Measurements from ENCODE around the gene CSNK1G1.

The CSNK1G1 gene

GRCh38 chr15:64146041-64146440 is 209.9 kb downstream of the CSNK1G1 start:
- Histone ChIP-seq H3K4me3 (ENCODE audit: low read depth, low read length) (no peak overlapping the region), H3K4me1 (ENCODE audit: control insufficient read depth, insufficient read depth, low read length) (no peaks in the 10 kb centered on the region), H3K9ac (ENCODE audit: low read depth, low read length) (no peak overlapping the region), H3K9me3 (ENCODE audit: control insufficient read depth, insufficient read depth, low read length) (no peaks in the 10 kb centered on the region), H3K36me3 (ENCODE audit: control insufficient read depth, insufficient read depth, low read length) (no peaks in the 10 kb centered on the region), H3K27me3 (ENCODE audit: control insufficient read depth, insufficient read depth, low read length) (peaks cover 6% of the 10 kb centered on the region)

DNA sequence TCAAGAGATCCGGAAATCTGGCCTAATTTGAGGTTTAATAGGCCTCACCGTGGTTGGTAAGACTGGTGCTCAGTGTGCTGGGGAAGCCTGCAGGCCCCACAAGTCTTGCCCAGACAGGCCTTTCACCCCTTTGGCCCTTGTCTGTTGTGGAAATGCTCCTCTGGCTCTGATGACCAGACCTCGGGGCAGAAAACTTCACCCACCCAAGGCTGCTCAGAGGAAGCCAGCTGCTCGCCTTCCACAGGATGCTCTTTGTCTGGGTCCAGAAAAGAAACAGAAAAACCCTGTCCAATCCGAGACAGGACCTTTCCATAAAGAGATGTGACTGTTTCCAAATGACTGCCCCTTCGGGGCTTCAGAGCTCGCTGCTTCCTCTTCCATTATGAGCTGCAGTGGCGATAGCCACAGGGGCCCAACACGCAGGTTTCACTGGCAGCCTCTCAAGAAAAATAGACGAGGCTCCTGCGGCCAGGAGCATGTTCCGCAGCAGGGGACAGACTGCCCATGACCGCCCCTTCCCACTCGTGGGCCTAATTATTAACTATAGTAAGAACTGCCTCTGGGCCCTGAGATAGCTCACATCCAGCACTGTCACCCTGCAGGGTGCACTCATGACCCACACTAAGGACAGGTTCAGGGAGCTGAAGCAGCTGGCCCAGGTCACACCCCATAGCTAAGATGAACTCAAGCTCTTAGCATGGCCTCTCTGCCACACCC is 211.2 kb downstream of the CSNK1G1 start:
- no peak overlapping the region for H3K4me3 ChIP-seq (ENCODE audit: low read depth, low read length)
- H3K36me3 ChIP-seq (ENCODE audit: control insufficient read depth, insufficient read depth, low read length) = no peaks in the 10 kb centered on the region
- H3K27me3 ChIP-seq (ENCODE audit: control insufficient read depth, insufficient read depth, low read length) = no peaks in the 10 kb centered on the region
- no peak overlapping the region for H3K9ac ChIP-seq (ENCODE audit: low read depth, low read length)
- H3K9me3 ChIP-seq (ENCODE audit: control insufficient read depth, insufficient read depth, low read length) = no peaks in the 10 kb centered on the region
- H3K4me1 ChIP-seq (ENCODE audit: control insufficient read depth, insufficient read depth, low read length) = no peaks in the 10 kb centered on the region

DNA sequence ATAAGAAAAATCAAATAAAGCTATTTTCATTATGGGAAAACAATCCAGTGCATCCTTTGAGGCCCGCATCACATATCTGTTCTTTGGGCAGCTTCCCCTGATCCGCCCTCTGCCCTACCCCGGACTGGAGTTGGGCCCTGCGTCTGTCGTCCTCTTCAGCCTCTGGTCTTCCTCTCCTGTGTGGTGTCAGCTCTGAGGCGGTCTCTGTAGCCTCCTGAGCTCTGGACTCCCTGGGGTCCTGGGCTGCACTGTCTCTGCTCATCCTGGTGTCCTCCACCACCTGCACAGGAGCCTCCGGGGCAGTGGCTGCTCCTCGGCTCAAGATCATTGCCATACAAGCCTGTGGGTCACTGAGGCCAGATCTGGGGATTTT is 211.8 kb downstream of the CSNK1G1 start:
- Histone ChIP-seq H3K4me1 (ENCODE audit: control insufficient read depth, insufficient read depth, low read length) (no peaks in the 10 kb centered on the region), H3K9ac (ENCODE audit: low read depth, low read length) (no peak overlapping the region), H3K36me3 (ENCODE audit: control insufficient read depth, insufficient read depth, low read length) (no peaks in the 10 kb centered on the region), H3K9me3 (ENCODE audit: control insufficient read depth, insufficient read depth, low read length) (no peaks in the 10 kb centered on the region), H3K4me3 (ENCODE audit: low read depth, low read length) (no peak overlapping the region), H3K27me3 (ENCODE audit: control insufficient read depth, insufficient read depth, low read length) (no peaks in the 10 kb centered on the region)

DNA sequence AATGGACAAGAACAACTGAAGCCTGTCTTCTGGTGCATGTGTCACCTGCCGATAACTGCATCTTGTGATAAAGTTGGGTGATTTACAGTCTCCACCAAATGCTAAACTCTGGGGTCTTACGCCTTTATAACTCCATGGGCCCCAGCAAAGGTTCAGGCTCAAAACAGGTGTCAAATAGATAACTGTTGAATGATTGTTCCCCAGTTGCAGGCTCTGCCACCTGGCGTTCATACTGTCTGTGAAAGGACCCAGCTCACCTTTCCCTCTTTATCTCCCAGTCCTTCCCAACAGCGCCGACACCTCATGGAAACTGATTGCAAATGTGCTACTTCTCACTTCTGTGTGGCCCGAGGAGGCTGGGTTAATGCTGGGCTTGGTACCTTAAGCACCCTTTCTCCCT is 212.7 kb downstream of the CSNK1G1 start:
- Histone ChIP-seq H3K9me3 (ENCODE audit: control insufficient read depth, insufficient read depth, low read length) (no peaks in the 10 kb centered on the region), H3K9ac (ENCODE audit: low read depth, low read length) (no peak overlapping the region), H3K27me3 (ENCODE audit: control insufficient read depth, insufficient read depth, low read length) (no peaks in the 10 kb centered on the region), H3K4me3 (ENCODE audit: low read depth, low read length) (no peak overlapping the region), H3K4me1 (ENCODE audit: control insufficient read depth, insufficient read depth, low read length) (no peaks in the 10 kb centered on the region), H3K36me3 (ENCODE audit: control insufficient read depth, insufficient read depth, low read length) (no peaks in the 10 kb centered on the region)

DNA sequence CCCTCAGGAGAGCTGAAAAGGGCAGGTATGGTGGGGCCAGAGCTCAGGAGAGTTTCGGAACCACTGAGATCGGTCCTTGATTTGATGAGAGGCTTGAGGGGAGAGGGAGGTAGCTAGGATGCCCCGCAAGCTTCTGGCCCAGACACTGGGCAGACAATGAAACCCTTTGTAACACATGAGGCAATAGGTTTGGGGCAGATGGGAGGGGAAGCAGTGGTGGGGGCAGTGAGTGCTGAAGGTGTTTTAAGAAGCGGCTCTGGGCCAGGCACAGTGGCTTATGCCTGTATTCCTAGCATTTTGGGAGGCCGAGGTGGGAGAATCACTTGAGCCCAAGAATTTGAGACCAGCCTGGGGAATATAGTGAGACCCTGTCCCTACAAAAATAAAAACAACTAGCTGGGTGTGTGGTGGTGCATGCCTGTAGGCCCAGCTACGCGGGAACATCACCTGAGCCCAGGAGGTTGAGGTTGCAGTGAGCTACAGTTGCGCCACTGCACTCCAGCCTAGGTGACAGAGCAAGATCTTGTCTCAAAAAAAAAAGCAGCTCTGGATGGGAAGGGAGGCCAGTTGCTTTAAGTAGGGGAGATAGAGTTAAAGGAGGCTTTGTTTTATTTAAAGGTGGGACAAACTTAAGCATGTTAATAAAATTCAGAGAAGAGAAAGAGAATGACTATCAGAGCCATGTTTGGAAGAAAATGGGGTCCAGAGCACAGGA is 214.0 kb downstream of the CSNK1G1 start:
- H3K4me3 ChIP-seq (ENCODE audit: low read depth, low read length) = no peak overlapping the region
- H3K36me3 ChIP-seq (ENCODE audit: control insufficient read depth, insufficient read depth, low read length) = no peaks in the 10 kb centered on the region
- H3K27me3 ChIP-seq (ENCODE audit: control insufficient read depth, insufficient read depth, low read length) = no peaks in the 10 kb centered on the region
- H3K4me1 ChIP-seq (ENCODE audit: control insufficient read depth, insufficient read depth, low read length) = no peaks in the 10 kb centered on the region
- H3K9me3 ChIP-seq (ENCODE audit: control insufficient read depth, insufficient read depth, low read length) = no peaks in the 10 kb centered on the region
- no peak overlapping the region for H3K9ac ChIP-seq (ENCODE audit: low read depth, low read length)

DNA sequence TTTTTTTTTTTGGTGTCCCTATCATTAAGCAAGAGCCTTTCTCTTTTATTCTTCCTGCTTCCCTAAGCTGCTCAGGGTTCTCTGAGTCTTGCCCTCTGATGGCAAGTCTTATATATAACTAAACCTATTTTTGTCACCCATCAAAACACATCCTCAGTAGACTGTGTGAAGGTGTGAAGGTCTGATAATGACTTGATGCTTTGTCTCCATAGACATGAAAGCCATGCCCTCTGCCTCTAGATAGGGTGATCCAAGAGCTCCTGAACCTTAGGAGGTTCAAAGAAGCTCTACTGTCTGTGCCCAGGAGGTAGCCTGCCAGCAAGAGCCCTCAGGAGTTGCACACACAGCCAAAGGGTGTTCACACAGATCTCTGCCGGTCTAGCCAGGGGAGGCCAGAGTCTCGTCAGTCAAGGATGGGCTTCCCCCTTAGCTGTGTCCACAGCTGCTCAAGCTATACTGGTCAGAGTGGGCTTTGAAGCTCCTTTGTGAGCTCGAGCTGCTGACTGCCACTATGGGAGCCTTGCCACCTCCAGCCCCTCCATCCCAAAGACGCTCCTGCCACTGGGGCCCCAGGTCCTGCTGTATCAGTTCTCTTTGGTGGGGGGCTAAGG is 217.5 kb downstream of the CSNK1G1 start:
- no peak overlapping the region for H3K4me3 ChIP-seq (ENCODE audit: low read depth, low read length)
- H3K36me3 ChIP-seq (ENCODE audit: control insufficient read depth, insufficient read depth, low read length) = peaks cover 4% of the 10 kb centered on the region
- no peaks in the 10 kb centered on the region for H3K9me3 ChIP-seq (ENCODE audit: control insufficient read depth, insufficient read depth, low read length)
- H3K4me1 ChIP-seq (ENCODE audit: control insufficient read depth, insufficient read depth, low read length) = no peaks in the 10 kb centered on the region
- H3K9ac ChIP-seq (ENCODE audit: low read depth, low read length) = no peak overlapping the region
- H3K27me3 ChIP-seq (ENCODE audit: control insufficient read depth, insufficient read depth, low read length) = no peaks in the 10 kb centered on the region

DNA sequence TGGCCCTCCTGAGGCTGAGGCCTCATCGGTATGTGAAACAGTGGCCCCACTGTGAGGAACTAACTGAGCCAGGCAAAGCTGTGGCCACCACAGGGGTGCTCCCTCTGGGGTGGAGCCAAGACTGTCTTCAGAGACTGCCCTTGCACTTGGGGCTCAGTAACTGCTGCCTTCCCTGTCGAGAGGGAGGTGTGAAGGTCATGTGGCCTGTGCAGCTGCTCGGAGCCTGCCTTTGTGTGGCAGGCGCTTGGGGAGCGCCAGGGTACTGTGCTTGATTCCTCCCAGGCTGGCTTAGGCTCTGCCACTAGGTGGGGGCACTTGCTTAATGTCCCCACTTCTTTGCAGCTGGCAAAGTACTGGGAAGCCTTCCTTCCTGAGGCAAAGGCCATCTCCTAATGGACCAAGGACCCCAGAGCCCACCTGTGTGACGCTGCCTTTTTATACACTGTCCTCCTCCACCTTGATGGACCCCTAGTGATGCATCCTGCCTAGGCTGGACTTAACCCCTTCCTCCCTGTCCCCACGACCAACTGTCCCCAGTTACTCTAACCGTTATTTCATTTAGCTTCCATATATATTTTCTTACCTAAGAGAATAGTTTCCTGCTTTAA is 218.6 kb downstream of the CSNK1G1 start:
- Histone ChIP-seq H3K9me3 (ENCODE audit: control insufficient read depth, insufficient read depth, low read length) (no peaks in the 10 kb centered on the region), H3K4me3 (ENCODE audit: low read depth, low read length) (no peak overlapping the region), H3K36me3 (ENCODE audit: control insufficient read depth, insufficient read depth, low read length) (peaks cover 5% of the 10 kb centered on the region), H3K27me3 (ENCODE audit: control insufficient read depth, insufficient read depth, low read length) (no peaks in the 10 kb centered on the region), H3K4me1 (ENCODE audit: control insufficient read depth, insufficient read depth, low read length) (no peaks in the 10 kb centered on the region), H3K9ac (ENCODE audit: low read depth, low read length) (no peak overlapping the region)

DNA sequence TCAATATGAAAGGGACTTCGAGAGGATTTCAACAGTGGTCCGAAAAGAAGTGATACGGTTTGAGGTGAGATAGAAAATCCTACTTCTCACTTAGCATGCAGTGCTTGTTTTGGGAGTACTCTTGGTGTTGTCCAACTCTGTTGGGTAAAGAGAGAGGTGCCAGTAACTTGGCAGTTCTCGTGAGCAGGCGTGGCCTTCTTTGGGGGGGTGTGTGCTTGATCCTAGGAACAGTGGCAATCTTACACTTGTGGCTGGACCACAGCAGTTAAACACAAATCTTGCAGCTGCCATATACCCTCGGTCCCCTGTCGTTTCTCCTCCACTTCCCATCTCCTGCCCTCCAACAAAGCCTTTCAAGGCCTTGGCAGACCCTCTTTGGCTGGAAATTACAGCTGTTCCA is 219.6 kb downstream of the CSNK1G1 start:
- H3K4me3 ChIP-seq (ENCODE audit: low read depth, low read length) = no peak overlapping the region
- no peaks in the 10 kb centered on the region for H3K4me1 ChIP-seq (ENCODE audit: control insufficient read depth, insufficient read depth, low read length)
- no peaks in the 10 kb centered on the region for H3K27me3 ChIP-seq (ENCODE audit: control insufficient read depth, insufficient read depth, low read length)
- no peak overlapping the region for H3K9ac ChIP-seq (ENCODE audit: low read depth, low read length)
- no peaks in the 10 kb centered on the region for H3K9me3 ChIP-seq (ENCODE audit: control insufficient read depth, insufficient read depth, low read length)
- H3K36me3 ChIP-seq (ENCODE audit: control insufficient read depth, insufficient read depth, low read length) = peaks cover 15% of the 10 kb centered on the region

GRCh38 chr15:64134345-64134829 is 221.6 kb downstream of the CSNK1G1 start:
- Histone ChIP-seq H3K27me3 (ENCODE audit: control insufficient read depth, insufficient read depth, low read length) (no peaks in the 10 kb centered on the region), H3K4me3 (ENCODE audit: low read depth, low read length) (no peak overlapping the region), H3K36me3 (ENCODE audit: control insufficient read depth, insufficient read depth, low read length) (peaks cover 17% of the 10 kb centered on the region), H3K4me1 (ENCODE audit: control insufficient read depth, insufficient read depth, low read length) (no peaks in the 10 kb centered on the region), H3K9me3 (ENCODE audit: control insufficient read depth, insufficient read depth, low read length) (no peaks in the 10 kb centered on the region), H3K9ac (ENCODE audit: low read depth, low read length) (no peak overlapping the region)

GRCh38 chr15:64133623-64134344 is 222.2 kb downstream of the CSNK1G1 start:
- Histone ChIP-seq H3K36me3 (ENCODE audit: control insufficient read depth, insufficient read depth, low read length) (peaks cover 17% of the 10 kb centered on the region), H3K9ac (ENCODE audit: low read depth, low read length) (no peak overlapping the region), H3K27me3 (ENCODE audit: control insufficient read depth, insufficient read depth, low read length) (no peaks in the 10 kb centered on the region), H3K4me3 (ENCODE audit: low read depth, low read length) (no peak overlapping the region), H3K9me3 (ENCODE audit: control insufficient read depth, insufficient read depth, low read length) (no peaks in the 10 kb centered on the region), H3K4me1 (ENCODE audit: control insufficient read depth, insufficient read depth, low read length) (no peaks in the 10 kb centered on the region)

GRCh38 chr15:64132217-64132616 is 223.8 kb downstream of the CSNK1G1 start:
- H3K4me3 ChIP-seq (ENCODE audit: low read depth, low read length) = no peak overlapping the region
- peaks cover 17% of the 10 kb centered on the region for H3K36me3 ChIP-seq (ENCODE audit: control insufficient read depth, insufficient read depth, low read length)
- H3K4me1 ChIP-seq (ENCODE audit: control insufficient read depth, insufficient read depth, low read length) = no peaks in the 10 kb centered on the region
- no peaks in the 10 kb centered on the region for H3K27me3 ChIP-seq (ENCODE audit: control insufficient read depth, insufficient read depth, low read length)
- no peaks in the 10 kb centered on the region for H3K9me3 ChIP-seq (ENCODE audit: control insufficient read depth, insufficient read depth, low read length)
- no peak overlapping the region for H3K9ac ChIP-seq (ENCODE audit: low read depth, low read length)
